Stimulated activated naive CD8-positive, alpha-beta T cell treated with anti-CD3 and anti-CD28 coated beads, Interleukin-15, Interleukin-2, amounts not matched to agents 100 U/mL and 50 U/mL, for 24 hours (primary cell): ENCODE data around the gene SELPLG.
"Not testable (repeated sequence)": the region's sequence is repeated elsewhere in the genome, so short reads cannot be mapped to it uniquely, and the experiment has no call there.

Experiments used
- ATAC-seq: fragments of 150-1000 bp; cut with Tn5 transposase; one replicate; pipeline ENCODE4 v1.10.0; 2021
- DNase-seq: peaks from one replicate; pipeline ENCODE4 v3.0.0; 2021

Gene SELPLG

GRCh38 chr12:108638997-108639822 lies 5.5 kb upstream of the SELPLG start:
- DNase-seq (no peak), ATAC-seq (no peak)

- ATAC-seq: no peak
- no peak for DNase-seq
Measured at GRCh38 chr12:108638141-108638827, 4.6 kb upstream of the SELPLG start.

GRCh38 chr12:108637222-108637971 lies 3.7 kb upstream of the SELPLG start:
- ATAC-seq (no peak), DNase-seq (no peak)

GRCh38 chr12:108635997-108636808 lies 2.5 kb upstream of the SELPLG start:
- DNase-seq (no peak), ATAC-seq (no peak)

- peak; percentile 29 for ATAC-seq
- peak; percentile 64 for DNase-seq
Measured at GRCh38 chr12:108635201-108635996, 1.7 kb upstream of the SELPLG start.

- peak; percentile 70 for DNase-seq
- peak; percentile 7 for ATAC-seq
Measured at GRCh38 chr12:108634341-108634751, 652 bp upstream of the SELPLG start.

GRCh38 chr12:108633081-108633533 lies 587 bp downstream of the SELPLG start:
- no peak for DNase-seq

GRCh38 chr12:108631261-108631660 lies 2.4 kb downstream of the SELPLG start:
- DNase-seq, ATAC-seq: not testable (repeated sequence)

More at GRCh38 chr12:108633081-108633533, 587 bp downstream of the SELPLG start:
- no peak for ATAC-seq

- peak; percentile 47 for DNase-seq
Measured at GRCh38 chr12:108630481-108631207, 3.0 kb downstream of the SELPLG start.

GRCh38 chr12:108629824-108630476 lies 3.7 kb downstream of the SELPLG start:
- DNase-seq: peak; percentile 70
- ATAC-seq: peak; percentile 38

More at GRCh38 chr12:108630481-108631207, 3.0 kb downstream of the SELPLG start:
- ATAC-seq: no peak

- ATAC-seq (no peak), DNase-seq (peak; percentile 31)
Measured at GRCh38 chr12:108629151-108629550, 4.5 kb downstream of the SELPLG start.

- no peak for DNase-seq
- ATAC-seq: no peak
Measured at GRCh38 chr12:108627134-108627920, 6.4 kb downstream of the SELPLG start.

GRCh38 chr12:108625228-108625627 lies 8.5 kb downstream of the SELPLG start:
- ATAC-seq: no peak
- DNase-seq: no peak

- ATAC-seq (no peak), DNase-seq (no peak)
Measured at GRCh38 chr12:108623577-108623976, 10.1 kb downstream of the SELPLG start.

GRCh38 chr12:108622921-108623514 lies 10.7 kb downstream of the SELPLG start:
- DNase-seq (no peak), ATAC-seq (no peak)

GRCh38 chr12:108622421-108622820 lies 11.3 kb downstream of the SELPLG start:
- no peak for ATAC-seq
- DNase-seq: no peak

- DNase-seq (no peak), ATAC-seq (no peak)
Measured at GRCh38 chr12:108621161-108621560, 12.5 kb downstream of the SELPLG start.

- ATAC-seq: no peak
- DNase-seq: no peak
Measured at GRCh38 chr12:108620236-108620879, 13.3 kb downstream of the SELPLG start.
